ENCODE results near the gene CAMSAP1. TPM values are rescaled to one million over a fixed set of nuclear protein-coding genes. Genes with fewer than 3 reads are reported as not detected.

Gene CAMSAP1
- total and polyA plus RNA-seq, 2 donors from 2014 or later, result 3.3 to 38.6 TPM

DNA sequence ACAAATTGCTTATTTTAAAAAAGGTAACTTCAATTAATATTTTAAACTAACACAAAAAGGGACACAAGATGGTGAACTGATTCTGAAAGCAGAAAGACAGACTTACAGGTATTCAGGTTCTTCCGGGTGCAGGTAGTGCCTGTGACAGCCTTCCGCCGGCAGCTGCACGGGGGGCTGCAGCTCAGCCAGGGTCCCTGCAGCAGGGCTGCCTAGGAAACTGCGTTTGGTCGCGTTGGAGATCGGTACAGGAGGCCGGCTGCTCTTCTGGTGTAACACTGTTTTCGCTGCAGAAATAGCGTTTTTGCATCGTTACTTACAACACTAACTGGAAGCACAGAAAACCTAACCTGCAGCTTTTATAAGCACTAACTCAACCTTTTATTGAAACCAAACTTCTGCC, 80.0 kb downstream of the CAMSAP1 start:
- Histone ChIP-seq H3K9ac (ENCODE audit: low read length in 3 of 3) (no peak overlapping the region), H3K36me3 (ENCODE audit: control insufficient read depth in 2 of 3, insufficient read depth in 3 of 3, low read length in 3 of 3) (peaks cover 3 to 16% (median 15%) of the 10 kb centered on the region in 3 donors), H3K27ac (ENCODE audit: low read depth in 2 of 2, low read length in 2 of 2) (no peak overlapping the region), H3K27me3 (ENCODE audit: control insufficient read depth, insufficient read depth, low read length) (no peaks in the 10 kb centered on the region), H3K4me1 (ENCODE audit: control insufficient read depth in 2 of 3, insufficient read depth in 2 of 3, low read depth in 1 of 3, low read length in 3 of 3) (no peaks in the 10 kb centered on the region), H3K4me3 (ENCODE audit: low read length in 3 of 3) (no peak overlapping the region), H3K9me3 (ENCODE audit: control insufficient read depth in 2 of 3, insufficient read depth in 1 of 3, low read length in 3 of 3) (peaks cover 0 to 9% (median 3%) of the 10 kb centered on the region in 3 donors)
- FAIRE-seq (no peak), DNase-seq (no peak)
- TF ChIP-seq, protein P1, sequence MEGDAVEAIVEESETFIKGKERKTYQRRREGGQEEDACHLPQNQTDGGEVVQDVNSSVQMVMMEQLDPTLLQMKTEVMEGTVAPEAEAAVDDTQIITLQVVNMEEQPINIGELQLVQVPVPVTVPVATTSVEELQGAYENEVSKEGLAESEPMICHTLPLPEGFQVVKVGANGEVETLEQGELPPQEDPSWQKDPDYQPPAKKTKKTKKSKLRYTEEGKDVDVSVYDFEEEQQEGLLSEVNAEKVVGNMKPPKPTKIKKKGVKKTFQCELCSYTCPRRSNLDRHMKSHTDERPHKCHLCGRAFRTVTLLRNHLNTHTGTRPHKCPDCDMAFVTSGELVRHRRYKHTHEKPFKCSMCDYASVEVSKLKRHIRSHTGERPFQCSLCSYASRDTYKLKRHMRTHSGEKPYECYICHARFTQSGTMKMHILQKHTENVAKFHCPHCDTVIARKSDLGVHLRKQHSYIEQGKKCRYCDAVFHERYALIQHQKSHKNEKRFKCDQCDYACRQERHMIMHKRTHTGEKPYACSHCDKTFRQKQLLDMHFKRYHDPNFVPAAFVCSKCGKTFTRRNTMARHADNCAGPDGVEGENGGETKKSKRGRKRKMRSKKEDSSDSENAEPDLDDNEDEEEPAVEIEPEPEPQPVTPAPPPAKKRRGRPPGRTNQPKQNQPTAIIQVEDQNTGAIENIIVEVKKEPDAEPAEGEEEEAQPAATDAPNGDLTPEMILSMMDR (IDR thresholded peaks at IDR 0.05; ENCODE audit: borderline replicate concordance, extremely low read depth, insufficient read depth), result no peak
- intact Hi-C loops (cut with DNase I), result no loop called here

DNA sequence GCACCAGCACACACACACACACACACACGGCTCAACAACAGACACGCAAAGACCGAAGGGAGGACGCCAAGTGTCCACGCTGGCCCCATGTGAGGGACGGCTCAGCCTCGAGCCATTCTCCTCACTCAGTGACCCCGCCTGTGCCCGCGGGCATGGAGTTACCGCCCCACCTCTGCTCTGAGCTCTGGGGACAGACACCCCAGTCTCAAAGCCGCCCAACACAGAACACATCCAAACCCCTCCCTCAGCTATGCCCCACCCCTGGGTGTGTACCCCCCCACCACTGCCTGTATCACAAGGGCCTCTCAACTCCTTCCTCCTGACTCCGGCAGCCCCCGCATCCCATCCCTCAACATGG, 81.2 kb downstream of the CAMSAP1 start:
- peaks cover 3 to 19% (median 16%) of the 10 kb centered on the region in 3 donors for H3K36me3 ChIP-seq (ENCODE audit: control insufficient read depth in 2 of 3, insufficient read depth in 3 of 3, low read length in 3 of 3)
- intact Hi-C loops (cut with DNase I), result no loop called here
- DNase-seq (no peak), FAIRE-seq (no peak)
- no peak overlapping the region for H3K27ac ChIP-seq (ENCODE audit: low read depth in 2 of 2, low read length in 2 of 2)
- TF ChIP-seq, protein P1 (IDR thresholded peaks at IDR 0.05; ENCODE audit: borderline replicate concordance, extremely low read depth, insufficient read depth), result no peak
- H3K4me3 ChIP-seq (ENCODE audit: low read length in 3 of 3), result no peak overlapping the region
- no peaks in the 10 kb centered on the region for H3K4me1 ChIP-seq (ENCODE audit: control insufficient read depth in 2 of 3, insufficient read depth in 2 of 3, low read depth in 1 of 3, low read length in 3 of 3)
- H3K27me3 ChIP-seq (ENCODE audit: control insufficient read depth, insufficient read depth, low read length), result no peaks in the 10 kb centered on the region
- H3K9ac ChIP-seq (ENCODE audit: low read length in 3 of 3), result no peak overlapping the region
- H3K9me3 ChIP-seq (ENCODE audit: control insufficient read depth in 2 of 3, insufficient read depth in 1 of 3, low read length in 3 of 3), result peaks cover 0 to 9% (median 3%) of the 10 kb centered on the region in 3 donors

DNA sequence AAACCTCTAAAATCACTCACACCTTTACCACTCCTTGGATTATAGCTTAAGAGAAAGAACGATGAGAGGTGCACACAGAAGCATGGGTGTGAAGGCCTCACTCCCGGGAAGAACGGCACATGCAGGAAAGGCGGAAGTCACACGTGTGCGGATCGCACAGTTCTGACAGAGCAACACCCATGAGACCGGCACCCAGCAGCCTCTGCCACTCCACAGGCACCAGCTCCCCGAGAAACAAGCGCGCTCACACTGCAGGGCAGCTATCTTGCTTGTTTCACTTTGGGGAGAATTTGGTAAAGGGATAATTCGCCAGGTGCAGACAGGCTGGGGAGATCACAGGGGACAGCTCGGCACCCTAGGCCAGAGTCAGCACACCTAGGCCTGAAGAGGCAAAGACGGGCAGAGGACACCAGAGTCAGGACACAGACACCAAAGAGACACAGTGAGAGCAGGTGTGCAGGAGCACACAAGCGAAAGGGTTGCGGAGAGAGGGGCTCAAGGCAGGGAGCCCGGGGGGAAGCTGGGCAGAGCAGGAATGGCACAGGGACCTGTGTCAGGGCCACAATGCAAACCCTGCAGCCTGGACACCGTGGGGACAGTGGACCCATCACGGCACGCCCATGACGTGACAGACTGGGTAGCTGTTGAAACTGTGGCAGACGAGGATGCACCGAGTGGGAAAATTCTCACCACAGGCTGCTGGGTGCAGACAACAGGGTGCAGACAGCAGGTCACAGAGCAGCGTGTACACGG, 81.7 kb downstream of the CAMSAP1 start:
- Histone ChIP-seq H3K9me3 (ENCODE audit: control insufficient read depth in 2 of 3, insufficient read depth in 1 of 3, low read length in 3 of 3) (peaks cover 0 to 9% (median 3%) of the 10 kb centered on the region in 3 donors), H3K27ac (ENCODE audit: low read depth in 2 of 2, low read length in 2 of 2) (no peak overlapping the region), H3K4me3 (ENCODE audit: low read length in 3 of 3) (no peak overlapping the region), H3K4me1 (ENCODE audit: control insufficient read depth in 2 of 3, insufficient read depth in 2 of 3, low read depth in 1 of 3, low read length in 3 of 3) (no peaks in the 10 kb centered on the region), H3K27me3 (ENCODE audit: control insufficient read depth, insufficient read depth, low read length) (no peaks in the 10 kb centered on the region), H3K9ac (ENCODE audit: low read length in 3 of 3) (no peak overlapping the region), H3K36me3 (ENCODE audit: control insufficient read depth in 2 of 3, insufficient read depth in 3 of 3, low read length in 3 of 3) (peaks cover 3 to 19% (median 19%) of the 10 kb centered on the region in 3 donors)
- intact Hi-C loops (cut with DNase I), result no loop called here
- FAIRE-seq (no peak), DNase-seq (no peak)
- TF ChIP-seq, protein P1 (IDR thresholded peaks at IDR 0.05; ENCODE audit: borderline replicate concordance, extremely low read depth, insufficient read depth), result no peak
